GM12878 (cell line): ENCODE measurements around the gene MVP. TPM values are rescaled to one million over a fixed set of nuclear protein-coding genes. Genes with fewer than 3 reads are reported as not detected.

Experiments
- ATF3 ChIP-seq: IDR thresholded peaks from 2 replicates; pipeline ENCODE4 v1.6.1; 2011; ENCODE audit warnings: low read depth, mild to moderate bottlenecking, low read length, moderate library complexity, borderline replicate concordance; ENCODE audit errors: extremely low read depth
- BRCA1 ChIP-seq: IDR thresholded peaks from 2 replicates; pipeline ENCODE4 v1.6.1; 2011; ENCODE audit warnings: low read depth, low read length, improper control_type of control experiment
- CREM ChIP-seq: IDR thresholded peaks from 2 replicates; pipeline ENCODE4 v1.6.1; 2014; ENCODE audit warnings: antibody characterized with exemption, low read depth
- E4F1 ChIP-seq: fragments of 450-650 bp; IDR thresholded peaks from 2 replicates; pipeline ENCODE4 v1.6.1; 2018; ENCODE audit warnings: borderline replicate concordance, mild to moderate bottlenecking; ENCODE audit not compliant: partially characterized antibody
- EGR1 ChIP-seq, 2 experiments: IDR thresholded peaks; 1 replicate in 1 of 2; 2 replicates in 1 of 2; pipeline ENCODE4 v1.6.1; 2011 to 2012; ENCODE audit warnings: low read depth in 2 of 2, low read length in 2 of 2, borderline replicate concordance in 1 of 2, mild to moderate bottlenecking in 1 of 2, moderate library complexity in 1 of 2
- ELK1 ChIP-seq: IDR thresholded peaks from 2 replicates; pipeline ENCODE4 v1.6.1; 2012; ENCODE audit warnings: low read depth, low read length, improper control_type of control experiment
- HCFC1 ChIP-seq: fragments of 150-350 bp; IDR thresholded peaks from 2 replicates; pipeline ENCODE4 v1.6.1; 2014; ENCODE audit warnings: low read length
- IRF4 ChIP-seq: IDR thresholded peaks from 2 replicates; pipeline ENCODE4 v1.6.1; 2011; ENCODE audit warnings: low read depth, low read length
- MEF2B ChIP-seq: fragments of 450-650 bp; IDR thresholded peaks from 2 replicates; pipeline ENCODE4 v1.6.1; 2018; ENCODE audit warnings: mild to moderate bottlenecking, moderate library complexity; ENCODE audit not compliant: partially characterized antibody, poor library complexity, severe bottlenecking
- MYB ChIP-seq: fragments of 150-350 bp; IDR thresholded peaks from 2 replicates; pipeline ENCODE4 v1.6.1; 2014; ENCODE audit warnings: mild to moderate bottlenecking, low read depth, low read length, borderline replicate concordance
- NFYB ChIP-seq: IDR thresholded peaks from 2 replicates; pipeline ENCODE4 v1.6.1; 2011; ENCODE audit warnings: low read depth, mild to moderate bottlenecking, low read length, improper control_type of control experiment, moderate library complexity; ENCODE audit not compliant: insufficient read depth
- SMAD5 ChIP-seq: IDR thresholded peaks from 2 replicates; pipeline ENCODE4 v1.6.1; 2016; ENCODE audit warnings: antibody characterized with exemption, low read depth
- SREBF2 ChIP-seq: IDR thresholded peaks from 2 replicates; pipeline ENCODE4 v1.6.1; 2012; ENCODE audit warnings: mild to moderate bottlenecking, low read length
- STAT1 ChIP-seq: fragments of 450-650 bp; conservative IDR thresholded peaks from 2 replicates; pipeline ENCODE4 v1.6.1; 2014; ENCODE audit warnings: antibody characterized with exemption, mild to moderate bottlenecking
- ZNF384 ChIP-seq: IDR thresholded peaks from 2 replicates; pipeline ENCODE4 v1.6.1; 2012; ENCODE audit warnings: low read depth, mild to moderate bottlenecking, low read length, improper control_type of control experiment, borderline replicate concordance
- polyA plus RNA-seq, 11 experiments: library from polyadenylated mRNA; depleted of rRNA in 4 of 11; unstranded in 6 of 11; stranded (reverse) in 5 of 11; fragments of >200 nt; fragmentation: Nextera tagmentation in 4 of 11; fragmentation: Illumina TruSeq in 1 of 11; extraction: Ambion mirVana in 4 of 11; extraction: Trizol in 1 of 11; gene quantifications; 1 replicate in 1 of 11; 2 replicates in 10 of 11; pipeline versions ENCODE4 v1.2.1 to v1.2.3, GENCODE V29; 2011 to 2016; ENCODE audit warnings: inconsistent platforms in 2 of 11, missing spikeins in 2 of 11, low read depth in 1 of 11
- total RNA-seq, 4 experiments: library from RNA; depleted of rRNA in 3 of 4; stranded (reverse); fragments of >200 nt in 3 of 4; fragmentation: Illumina TruSeq in 1 of 4; extraction: Trizol in 1 of 4; gene quantifications; 2 replicates each; pipeline versions ENCODE4 v1.2.1 to v1.2.3, GENCODE V29; 2013 to 2021
- TF ChIP-seq, protein P1 (sequence below): fragments of 150-350 bp; IDR thresholded peaks from 2 replicates; pipeline ENCODE4 v1.6.1; 2014; ENCODE audit warnings: mild to moderate bottlenecking, low read depth, low read length
- TF ChIP-seq, protein P2 (sequence below): IDR thresholded peaks from 2 replicates; pipeline ENCODE4 v1.6.1; 2012; ENCODE audit warnings: low read length, inconsistent platforms
- TF ChIP-seq, protein P3 (sequence below): fragments of 450-650 bp; IDR thresholded peaks from 2 replicates; pipeline ENCODE4 v1.6.1; 2018; ENCODE audit warnings: mild to moderate bottlenecking, low read depth, moderate library complexity; ENCODE audit not compliant: partially characterized antibody

Gene MVP
- total and polyA plus RNA-seq, 10 of the 15 experiments (the other 5 are each of a cell fraction or from before 2014, with no cell fraction given), result 0.98 to 74.2 (median 54.7) TPM

DNA sequence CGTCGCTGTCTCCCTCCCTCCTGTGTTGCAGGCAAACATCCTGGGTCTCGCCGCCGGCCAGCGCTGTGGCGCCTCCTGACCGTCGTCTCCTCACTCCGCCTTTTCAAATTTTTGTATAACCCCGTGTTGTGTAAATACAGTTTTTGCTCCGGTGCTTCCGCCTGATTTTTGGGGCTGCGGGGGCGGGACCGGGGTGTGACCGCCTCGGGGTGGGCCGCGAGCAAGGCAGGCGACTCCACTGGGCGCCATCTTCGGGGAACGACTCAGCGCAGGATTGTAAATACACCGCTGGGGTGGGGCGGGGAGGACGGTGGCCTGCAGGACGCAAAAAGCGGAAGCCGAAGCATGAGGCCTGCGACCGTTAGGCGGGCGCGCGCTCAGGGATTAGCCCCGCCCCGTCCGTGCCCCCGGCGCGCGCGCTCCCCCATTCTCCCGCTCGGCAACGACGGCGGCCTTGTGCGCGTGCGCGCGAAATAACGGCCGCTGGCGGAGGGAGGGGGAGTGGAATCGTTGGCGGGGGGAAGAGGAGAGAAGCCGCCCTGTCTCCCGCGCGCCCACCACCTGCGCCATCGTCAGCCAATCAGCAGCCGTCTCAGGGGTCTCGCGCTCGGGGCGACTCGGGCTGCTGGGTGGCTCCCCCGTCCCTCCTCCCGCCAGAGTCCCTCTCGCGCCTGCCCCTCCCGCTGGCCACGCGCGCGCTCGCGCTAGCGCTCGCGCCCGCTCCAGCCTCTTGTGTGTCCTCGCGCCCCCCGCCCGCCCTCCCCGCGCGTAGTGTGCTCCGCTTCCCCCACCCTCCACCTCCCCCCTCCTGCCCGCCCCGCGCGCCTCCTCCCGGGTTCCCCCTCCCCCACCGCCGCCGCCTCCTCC is 14.8 kb upstream of the MVP start (continued):
- no peak for TF ChIP-seq ATF3
- peak; percentile 76 for TF ChIP-seq HCFC1
- peak; percentile 57 for TF ChIP-seq ELK1
- no peak for TF ChIP-seq ZNF384
- TF ChIP-seq CREM, result peak; percentile 54
- TF ChIP-seq, protein P1, sequence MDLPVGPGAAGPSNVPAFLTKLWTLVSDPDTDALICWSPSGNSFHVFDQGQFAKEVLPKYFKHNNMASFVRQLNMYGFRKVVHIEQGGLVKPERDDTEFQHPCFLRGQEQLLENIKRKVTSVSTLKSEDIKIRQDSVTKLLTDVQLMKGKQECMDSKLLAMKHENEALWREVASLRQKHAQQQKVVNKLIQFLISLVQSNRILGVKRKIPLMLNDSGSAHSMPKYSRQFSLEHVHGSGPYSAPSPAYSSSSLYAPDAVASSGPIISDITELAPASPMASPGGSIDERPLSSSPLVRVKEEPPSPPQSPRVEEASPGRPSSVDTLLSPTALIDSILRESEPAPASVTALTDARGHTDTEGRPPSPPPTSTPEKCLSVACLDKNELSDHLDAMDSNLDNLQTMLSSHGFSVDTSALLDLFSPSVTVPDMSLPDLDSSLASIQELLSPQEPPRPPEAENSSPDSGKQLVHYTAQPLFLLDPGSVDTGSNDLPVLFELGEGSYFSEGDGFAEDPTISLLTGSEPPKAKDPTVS, result no peak
- TF ChIP-seq NFYB, result peak; percentile 58; the same call in 1 of the 2 replicates
- peak; percentile 49; the same call in 1 of the 2 replicates for TF ChIP-seq SMAD5
- no peak for TF ChIP-seq BRCA1
- peak; percentile 43; the same call in 1 of the 2 replicates for TF ChIP-seq IRF4
- TF ChIP-seq, protein P2, sequence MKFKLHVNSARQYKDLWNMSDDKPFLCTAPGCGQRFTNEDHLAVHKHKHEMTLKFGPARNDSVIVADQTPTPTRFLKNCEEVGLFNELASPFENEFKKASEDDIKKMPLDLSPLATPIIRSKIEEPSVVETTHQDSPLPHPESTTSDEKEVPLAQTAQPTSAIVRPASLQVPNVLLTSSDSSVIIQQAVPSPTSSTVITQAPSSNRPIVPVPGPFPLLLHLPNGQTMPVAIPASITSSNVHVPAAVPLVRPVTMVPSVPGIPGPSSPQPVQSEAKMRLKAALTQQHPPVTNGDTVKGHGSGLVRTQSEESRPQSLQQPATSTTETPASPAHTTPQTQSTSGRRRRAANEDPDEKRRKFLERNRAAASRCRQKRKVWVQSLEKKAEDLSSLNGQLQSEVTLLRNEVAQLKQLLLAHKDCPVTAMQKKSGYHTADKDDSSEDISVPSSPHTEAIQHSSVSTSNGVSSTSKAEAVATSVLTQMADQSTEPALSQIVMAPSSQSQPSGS, result no peak
- TF ChIP-seq SREBF2, result no peak
- peak; percentile 28 for TF ChIP-seq E4F1
- peak in 1 of 2 experiments; percentile 95; a peak in 2 of 3 replicates for TF ChIP-seq EGR1 (IDR thresholded peaks at IDR 0.05; ENCODE audit: borderline replicate concordance in 1 of 2, low read depth in 2 of 2, low read length in 2 of 2)
- peak; percentile 49 for TF ChIP-seq MEF2B
- TF ChIP-seq, protein P3, sequence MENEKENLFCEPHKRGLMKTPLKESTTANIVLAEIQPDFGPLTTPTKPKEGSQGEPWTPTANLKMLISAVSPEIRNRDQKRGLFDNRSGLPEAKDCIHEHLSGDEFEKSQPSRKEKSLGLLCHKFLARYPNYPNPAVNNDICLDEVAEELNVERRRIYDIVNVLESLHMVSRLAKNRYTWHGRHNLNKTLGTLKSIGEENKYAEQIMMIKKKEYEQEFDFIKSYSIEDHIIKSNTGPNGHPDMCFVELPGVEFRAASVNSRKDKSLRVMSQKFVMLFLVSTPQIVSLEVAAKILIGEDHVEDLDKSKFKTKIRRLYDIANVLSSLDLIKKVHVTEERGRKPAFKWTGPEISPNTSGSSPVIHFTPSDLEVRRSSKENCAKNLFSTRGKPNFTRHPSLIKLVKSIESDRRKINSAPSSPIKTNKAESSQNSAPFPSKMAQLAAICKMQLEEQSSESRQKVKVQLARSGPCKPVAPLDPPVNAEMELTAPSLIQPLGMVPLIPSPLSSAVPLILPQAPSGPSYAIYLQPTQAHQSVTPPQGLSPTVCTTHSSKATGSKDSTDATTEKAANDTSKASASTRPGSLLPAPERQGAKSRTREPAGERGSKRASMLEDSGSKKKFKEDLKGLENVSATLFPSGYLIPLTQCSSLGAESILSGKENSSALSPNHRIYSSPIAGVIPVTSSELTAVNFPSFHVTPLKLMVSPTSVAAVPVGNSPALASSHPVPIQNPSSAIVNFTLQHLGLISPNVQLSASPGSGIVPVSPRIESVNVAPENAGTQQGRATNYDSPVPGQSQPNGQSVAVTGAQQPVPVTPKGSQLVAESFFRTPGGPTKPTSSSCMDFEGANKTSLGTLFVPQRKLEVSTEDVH, result no peak
- no peak for TF ChIP-seq STAT1
- peak; percentile 98 for TF ChIP-seq MYB
